GM23248 (cell line): ENCODE measurements around the gene SRC.

Experiments used
- EZH2 ChIP-seq: fragments of 200-600 bp; sonication (generic); IDR thresholded peaks from 2 replicates; pipeline ENCODE4 v1.6.1; 2018; ENCODE audit warnings: antibody characterized with exemption, mild to moderate bottlenecking; ENCODE audit not compliant: insufficient read depth, poor library complexity, severe bottlenecking
- EZH2phosphoT487 ChIP-seq: fragments of 200-600 bp; sonication (generic); IDR thresholded peaks from 2 replicates; pipeline ENCODE4 v1.6.1; 2018; ENCODE audit warnings: antibody characterized with exemption, moderate library complexity, mild to moderate bottlenecking, low read depth; ENCODE audit not compliant: insufficient read depth

DNA sequence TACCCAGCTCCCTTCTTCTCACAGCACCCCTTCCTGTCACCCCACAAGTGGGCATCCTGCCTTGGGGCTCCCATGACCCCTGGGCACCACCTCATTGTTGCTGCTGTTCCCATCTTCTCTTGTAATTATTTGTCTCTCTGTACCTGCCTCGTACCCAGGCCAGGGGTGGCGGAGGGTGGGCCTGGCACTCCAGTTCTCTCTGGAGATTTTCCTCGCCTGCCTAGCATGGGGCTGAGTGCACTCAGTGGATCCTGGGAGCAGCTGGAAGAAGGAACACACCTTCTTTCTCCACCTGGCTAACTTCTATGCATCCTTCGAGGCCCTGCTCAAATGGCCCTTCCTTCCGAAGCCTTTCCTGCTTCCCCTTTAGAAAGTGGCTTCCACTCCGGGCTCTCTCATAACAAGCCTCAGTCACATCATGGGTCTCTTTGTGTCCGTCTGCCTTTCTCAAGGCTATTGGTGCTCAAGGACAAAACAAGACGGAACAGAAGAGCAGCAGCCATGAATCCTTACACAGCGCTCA is 79.2 kb downstream of the SRC start:
- TF ChIP-seq EZH2phosphoT487, result no peak
- no peak for TF ChIP-seq EZH2
